Endodermal cell (in vitro differentiated cells): ENCODE results near the gene DNAJC6. TPM values are rescaled to one million over a fixed set of nuclear protein-coding genes. Genes with fewer than 3 reads are reported as not detected.
A peak's percentile ranks its signal among the peaks of the same experiment; 100 is the strongest.

Source experiments
- DNase-seq: peaks from one replicate; pipeline ENCODE4 v3.0.0-alpha.2; 2017
- H3K27ac ChIP-seq: 2 replicates; pipeline ENCODE4 v1.5.1; 2013; ENCODE audit warnings: mild to moderate bottlenecking, low read depth, low read length, moderate library complexity
- H3K27me3 ChIP-seq: 2 replicates; pipeline ENCODE4 v1.6.1; 2013; ENCODE audit warnings: mild to moderate bottlenecking, low read length, moderate library complexity; ENCODE audit not compliant: insufficient read depth, control insufficient read depth, poor library complexity, severe bottlenecking
- H3K36me3 ChIP-seq: 2 replicates; pipeline ENCODE4 v1.7.0; 2013; ENCODE audit warnings: mild to moderate bottlenecking, low read length, moderate library complexity; ENCODE audit not compliant: control insufficient read depth, insufficient read depth
- H3K4me1 ChIP-seq: one replicate; pipeline ENCODE4 v1.7.0; 2013; ENCODE audit warnings: low read length; ENCODE audit not compliant: control insufficient read depth, insufficient read depth
- H3K4me3 ChIP-seq: 2 replicates; pipeline ENCODE4 v1.5.1; 2013; ENCODE audit warnings: mild to moderate bottlenecking, low read length, moderate library complexity
- H3K9ac ChIP-seq: 2 replicates; pipeline ENCODE4 v1.6.1; 2013; ENCODE audit warnings: mild to moderate bottlenecking, low read length, moderate library complexity; ENCODE audit not compliant: poor library complexity, severe bottlenecking; ENCODE audit errors: extremely low read depth
- H3K9me3 ChIP-seq: 2 replicates; pipeline ENCODE4 v1.6.1; 2013; ENCODE audit warnings: mild to moderate bottlenecking, low read length, moderate library complexity; ENCODE audit not compliant: control insufficient read depth
- H3K27ac Mint-ChIP-seq: 2 replicates; pipeline ENCODE4 v1.8.0; 2020; ENCODE audit warnings: mixed read lengths
- H3K27me3 Mint-ChIP-seq: 2 replicates; pipeline ENCODE4 v1.8.0; 2021; ENCODE audit warnings: mild to moderate bottlenecking, mixed read lengths; ENCODE audit not compliant: insufficient read depth
- H3K36me3 Mint-ChIP-seq: 2 replicates; pipeline ENCODE4 v1.8.0; 2020; ENCODE audit warnings: low read depth, mixed read lengths
- H3K4me1 Mint-ChIP-seq: 2 replicates; pipeline ENCODE4 v1.8.0; 2020; ENCODE audit warnings: mixed read lengths
- H3K4me3 Mint-ChIP-seq: 2 replicates; pipeline ENCODE4 v1.8.0; 2020; ENCODE audit warnings: mild to moderate bottlenecking, moderate library complexity, mixed read lengths
- H3K9me3 Mint-ChIP-seq: 2 replicates; pipeline ENCODE4 v1.8.0; 2020; ENCODE audit warnings: mild to moderate bottlenecking, mixed read lengths
- CTCF ChIP-seq: fragments of 200-600 bp; sonication (generic); conservative IDR thresholded peaks from 2 replicates; pipeline ENCODE4 v1.5.0; 2021; ENCODE audit warnings: antibody characterized with exemption, mild to moderate bottlenecking
- WGBS, 2 experiments: methylation state at CpG; one replicate each; pipeline versions ENCODE4 v1.1.5 to v1.1.7; 2013; ENCODE audit warnings: missing lambda C conversion rate in 2 of 2, mixed read lengths in 1 of 2; ENCODE audit not compliant: insufficient coverage in 1 of 2, insufficient read length in 1 of 2; 5-methylcytosine and 5-hydroxymethylcytosine counted together
- total RNA-seq, 2 donors: library from RNA; stranded (reverse); fragmentation: NEBNext Ultra II Directional in 1 of 2; extraction: Animal tissue kit (Norgen Biotek cat#: 25700) in 1 of 2; gene quantifications; 2 replicates in 1 of 2; 3 replicates in 1 of 2; pipeline ENCODE4 v1.2.1, GENCODE V29; 2021

DNAJC6 gene
- total RNA-seq, 2 donors from 2014 or later = 17.4 to 33.9 TPM

- Mint-ChIP-seq H3K27ac (peak overlapping the region; percentile 62), H3K36me3 (no peaks in the 10 kb centered on the region), H3K4me3 (peak overlapping the region; percentile 32), H3K9me3 (no peaks in the 10 kb centered on the region), H3K4me1 (peaks cover 56% of the 10 kb centered on the region), H3K27me3 (no peaks in the 10 kb centered on the region)
- DNase-seq = no peak
- peak overlapping the region; percentile 43 for H3K9ac ChIP-seq
- H3K9me3 ChIP-seq = no peaks in the 10 kb centered on the region
- H3K36me3 ChIP-seq = no peaks in the 10 kb centered on the region
- 22 to 33% methylated on average over 10 of the region's 10 CpGs for WGBS, 2 experiments
- no peak for TF ChIP-seq CTCF
- peaks cover 15% of the 10 kb centered on the region for H3K4me1 ChIP-seq
- no peak overlapping the region for H3K27ac ChIP-seq
- H3K4me3 ChIP-seq = peak overlapping the region; percentile 73
- no peaks in the 10 kb centered on the region for H3K27me3 ChIP-seq
Measured at GRCh38 chr1:65277605-65278347, 31.6 kb upstream of the DNAJC6 start.

- Histone ChIP-seq H3K9me3 (no peaks in the 10 kb centered on the region), H3K9ac (peak overlapping the region; percentile 43), H3K4me1 (peaks cover 15% of the 10 kb centered on the region), H3K36me3 (no peaks in the 10 kb centered on the region), H3K27me3 (no peaks in the 10 kb centered on the region), H3K27ac (no peak overlapping the region), H3K4me3 (peak overlapping the region; percentile 73)
- TF ChIP-seq CTCF = no peak
- DNase-seq = peak; percentile 68
- Mint-ChIP-seq H3K36me3 (no peaks in the 10 kb centered on the region), H3K9me3 (no peaks in the 10 kb centered on the region), H3K4me1 (peaks cover 58% of the 10 kb centered on the region), H3K27me3 (no peaks in the 10 kb centered on the region), H3K4me3 (peak overlapping the region; percentile 42), H3K27ac (peak overlapping the region; percentile 74)
- WGBS, 2 experiments = 17% methylated on average over 2 to 5 of the region's 5 CpGs
Measured at GRCh38 chr1:65278376-65279069, 30.8 kb upstream of the DNAJC6 start.

GRCh38 chr1:65279070-65279779 lies 30.1 kb upstream of the DNAJC6 start:
- Histone ChIP-seq H3K9me3 (no peaks in the 10 kb centered on the region), H3K9ac (peak overlapping the region; percentile 43), H3K4me3 (peak overlapping the region; percentile 73), H3K27me3 (no peaks in the 10 kb centered on the region), H3K36me3 (no peaks in the 10 kb centered on the region), H3K4me1 (peaks cover 15% of the 10 kb centered on the region), H3K27ac (no peak overlapping the region)
- H3K27ac Mint-ChIP-seq = peak overlapping the region; percentile 74
- no peaks in the 10 kb centered on the region for H3K27me3 Mint-ChIP-seq
- H3K9me3 Mint-ChIP-seq = no peaks in the 10 kb centered on the region
- DNase-seq = peak; percentile 60
- no peak for TF ChIP-seq CTCF
- H3K4me1 Mint-ChIP-seq = peaks cover 58% of the 10 kb centered on the region
- WGBS, 2 experiments = 0 to 7% methylated on average over 1 to 4 of the region's 5 CpGs
- H3K4me3 Mint-ChIP-seq = peak overlapping the region; percentile 42
- H3K36me3 Mint-ChIP-seq = no peaks in the 10 kb centered on the region
